ENCODE data around the gene RBM19. TPM values are rescaled to one million over a fixed set of nuclear protein-coding genes. Genes with fewer than 3 reads are reported as not detected.

The RBM19 gene
- total RNA-seq, 1 donor: 22.6 TPM

GRCh38 chr12:113838896-113839295 lies 127.2 kb downstream of the RBM19 start:
- H3K4me3 ChIP-seq (ENCODE audit: low read depth, low read length): no peak overlapping the region
- no peak for TF ChIP-seq CTCF (IDR thresholded peaks at IDR 0.05; ENCODE audit: insufficient read depth, low read length)
- no peak for DNase-seq (ENCODE audit: low read depth)

- H3K4me3 ChIP-seq (ENCODE audit: low read depth, low read length): no peak overlapping the region
- no peak for DNase-seq (ENCODE audit: low read depth)
- peak; percentile 30 for TF ChIP-seq CTCF (IDR thresholded peaks at IDR 0.05; ENCODE audit: insufficient read depth, low read length)
Measured at GRCh38 chr12:113837528-113838296, 128.4 kb downstream of the RBM19 start.

- H3K4me3 ChIP-seq (ENCODE audit: low read depth, low read length): no peak overlapping the region
- no peak for TF ChIP-seq CTCF (IDR thresholded peaks at IDR 0.05; ENCODE audit: insufficient read depth, low read length)
- peak; percentile 12 for DNase-seq (ENCODE audit: low read depth)
Measured at GRCh38 chr12:113837084-113837483, 129.0 kb downstream of the RBM19 start.

GRCh38 chr12:113835896-113836295 lies 130.2 kb downstream of the RBM19 start:
- no peak for DNase-seq (ENCODE audit: low read depth)
- H3K4me3 ChIP-seq (ENCODE audit: low read depth, low read length): no peak overlapping the region
- no peak for TF ChIP-seq CTCF (IDR thresholded peaks at IDR 0.05; ENCODE audit: insufficient read depth, low read length)

- TF ChIP-seq CTCF (IDR thresholded peaks at IDR 0.05; ENCODE audit: insufficient read depth, low read length): no peak
- DNase-seq (ENCODE audit: low read depth): no peak
- no peak overlapping the region for H3K4me3 ChIP-seq (ENCODE audit: low read depth, low read length)
Measured at GRCh38 chr12:113835433-113835832, 130.7 kb downstream of the RBM19 start.

GRCh38 chr12:113833422-113833821 lies 132.7 kb downstream of the RBM19 start:
- H3K4me3 ChIP-seq (ENCODE audit: low read depth, low read length): no peak overlapping the region
- TF ChIP-seq CTCF (IDR thresholded peaks at IDR 0.05; ENCODE audit: insufficient read depth, low read length): no peak
- DNase-seq (ENCODE audit: low read depth): no peak

- H3K4me3 ChIP-seq (ENCODE audit: low read depth, low read length): no peak overlapping the region
- no peak for DNase-seq (ENCODE audit: low read depth)
- no peak for TF ChIP-seq CTCF (IDR thresholded peaks at IDR 0.05; ENCODE audit: insufficient read depth, low read length)
Measured at GRCh38 chr12:113831476-113831875, 134.6 kb downstream of the RBM19 start.

Measured in fibroblast of the aortic adventitia (primary cell).